Measurements from ENCODE around the gene MTUS2. TPM values are rescaled to one million over a fixed set of nuclear protein-coding genes. Genes with fewer than 3 reads are reported as not detected.

The MTUS2 gene
- total and polyA plus RNA-seq, 10 of the 15 experiments (the other 5 are each of a cell fraction or from before 2014, with no cell fraction given) = under 0.01 to 0.05 (median 0.02) TPM; not detected in 6

DNA sequence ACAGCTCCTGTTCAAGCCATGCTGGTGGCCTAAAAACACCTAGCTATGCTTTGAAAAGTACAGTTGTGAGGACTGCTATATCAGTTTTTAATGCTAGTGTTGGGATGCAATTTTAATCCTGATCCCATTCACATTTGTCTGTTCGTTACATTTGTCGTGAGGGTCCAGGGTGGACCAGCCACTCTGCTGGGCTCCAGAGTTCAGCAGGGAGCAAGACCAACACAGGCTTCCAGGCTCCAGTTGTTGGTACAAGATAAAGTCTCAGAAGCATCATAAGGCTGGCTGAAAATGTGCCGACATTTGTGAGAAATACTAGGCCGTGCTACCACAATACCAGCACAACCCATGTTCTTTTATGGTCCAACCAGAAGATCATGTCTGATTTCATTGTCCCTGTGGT is 564.7 kb downstream of the MTUS2 start:
- RAD21 ChIA-PET (ENCODE audit: unreplicated experiment) = no interaction called here
- CTCF ChIA-PET = no interaction called here
- TF ChIP-seq MEF2A (IDR thresholded peaks at IDR 0.05; ENCODE audit: insufficient read depth, low read depth, low read length) = no peak
- TF ChIP-seq SMAD1 (IDR thresholded peaks at IDR 0.05; ENCODE audit: low read depth, partially characterized antibody) = no peak
- no peak for TF ChIP-seq RBBP5 (conservative IDR thresholded peaks at IDR 0.05)
- TF ChIP-seq BCL11A (IDR thresholded peaks at IDR 0.05; ENCODE audit: low read depth, low read length) = no peak
- TF ChIP-seq POU2F2 (IDR thresholded peaks at IDR 0.05; ENCODE audit: borderline replicate concordance, low read depth, low read length) = no peak
- TF ChIP-seq GATAD2B (conservative IDR thresholded peaks at IDR 0.05; ENCODE audit: low read depth) = no peak
- TF ChIP-seq TARDBP (IDR thresholded peaks at IDR 0.05; ENCODE audit: borderline replicate concordance) = no peak
- TF ChIP-seq, protein P1, sequence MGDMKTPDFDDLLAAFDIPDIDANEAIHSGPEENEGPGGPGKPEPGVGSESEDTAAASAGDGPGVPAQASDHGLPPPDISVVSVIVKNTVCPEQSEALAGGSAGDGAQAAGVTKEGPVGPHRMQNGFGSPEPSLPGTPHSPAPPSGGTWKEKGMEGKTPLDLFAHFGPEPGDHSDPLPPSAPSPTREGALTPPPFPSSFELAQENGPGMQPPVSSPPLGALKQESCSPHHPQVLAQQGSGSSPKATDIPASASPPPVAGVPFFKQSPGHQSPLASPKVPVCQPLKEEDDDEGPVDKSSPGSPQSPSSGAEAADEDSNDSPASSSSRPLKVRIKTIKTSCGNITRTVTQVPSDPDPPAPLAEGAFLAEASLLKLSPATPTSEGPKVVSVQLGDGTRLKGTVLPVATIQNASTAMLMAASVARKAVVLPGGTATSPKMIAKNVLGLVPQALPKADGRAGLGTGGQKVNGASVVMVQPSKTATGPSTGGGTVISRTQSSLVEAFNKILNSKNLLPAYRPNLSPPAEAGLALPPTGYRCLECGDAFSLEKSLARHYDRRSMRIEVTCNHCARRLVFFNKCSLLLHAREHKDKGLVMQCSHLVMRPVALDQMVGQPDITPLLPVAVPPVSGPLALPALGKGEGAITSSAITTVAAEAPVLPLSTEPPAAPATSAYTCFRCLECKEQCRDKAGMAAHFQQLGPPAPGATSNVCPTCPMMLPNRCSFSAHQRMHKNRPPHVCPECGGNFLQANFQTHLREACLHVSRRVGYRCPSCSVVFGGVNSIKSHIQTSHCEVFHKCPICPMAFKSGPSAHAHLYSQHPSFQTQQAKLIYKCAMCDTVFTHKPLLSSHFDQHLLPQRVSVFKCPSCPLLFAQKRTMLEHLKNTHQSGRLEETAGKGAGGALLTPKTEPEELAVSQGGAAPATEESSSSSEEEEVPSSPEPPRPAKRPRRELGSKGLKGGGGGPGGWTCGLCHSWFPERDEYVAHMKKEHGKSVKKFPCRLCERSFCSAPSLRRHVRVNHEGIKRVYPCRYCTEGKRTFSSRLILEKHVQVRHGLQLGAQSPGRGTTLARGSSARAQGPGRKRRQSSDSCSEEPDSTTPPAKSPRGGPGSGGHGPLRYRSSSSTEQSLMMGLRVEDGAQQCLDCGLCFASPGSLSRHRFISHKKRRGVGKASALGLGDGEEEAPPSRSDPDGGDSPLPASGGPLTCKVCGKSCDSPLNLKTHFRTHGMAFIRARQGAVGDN (IDR thresholded peaks at IDR 0.05) = no peak
- TF ChIP-seq, protein P2, sequence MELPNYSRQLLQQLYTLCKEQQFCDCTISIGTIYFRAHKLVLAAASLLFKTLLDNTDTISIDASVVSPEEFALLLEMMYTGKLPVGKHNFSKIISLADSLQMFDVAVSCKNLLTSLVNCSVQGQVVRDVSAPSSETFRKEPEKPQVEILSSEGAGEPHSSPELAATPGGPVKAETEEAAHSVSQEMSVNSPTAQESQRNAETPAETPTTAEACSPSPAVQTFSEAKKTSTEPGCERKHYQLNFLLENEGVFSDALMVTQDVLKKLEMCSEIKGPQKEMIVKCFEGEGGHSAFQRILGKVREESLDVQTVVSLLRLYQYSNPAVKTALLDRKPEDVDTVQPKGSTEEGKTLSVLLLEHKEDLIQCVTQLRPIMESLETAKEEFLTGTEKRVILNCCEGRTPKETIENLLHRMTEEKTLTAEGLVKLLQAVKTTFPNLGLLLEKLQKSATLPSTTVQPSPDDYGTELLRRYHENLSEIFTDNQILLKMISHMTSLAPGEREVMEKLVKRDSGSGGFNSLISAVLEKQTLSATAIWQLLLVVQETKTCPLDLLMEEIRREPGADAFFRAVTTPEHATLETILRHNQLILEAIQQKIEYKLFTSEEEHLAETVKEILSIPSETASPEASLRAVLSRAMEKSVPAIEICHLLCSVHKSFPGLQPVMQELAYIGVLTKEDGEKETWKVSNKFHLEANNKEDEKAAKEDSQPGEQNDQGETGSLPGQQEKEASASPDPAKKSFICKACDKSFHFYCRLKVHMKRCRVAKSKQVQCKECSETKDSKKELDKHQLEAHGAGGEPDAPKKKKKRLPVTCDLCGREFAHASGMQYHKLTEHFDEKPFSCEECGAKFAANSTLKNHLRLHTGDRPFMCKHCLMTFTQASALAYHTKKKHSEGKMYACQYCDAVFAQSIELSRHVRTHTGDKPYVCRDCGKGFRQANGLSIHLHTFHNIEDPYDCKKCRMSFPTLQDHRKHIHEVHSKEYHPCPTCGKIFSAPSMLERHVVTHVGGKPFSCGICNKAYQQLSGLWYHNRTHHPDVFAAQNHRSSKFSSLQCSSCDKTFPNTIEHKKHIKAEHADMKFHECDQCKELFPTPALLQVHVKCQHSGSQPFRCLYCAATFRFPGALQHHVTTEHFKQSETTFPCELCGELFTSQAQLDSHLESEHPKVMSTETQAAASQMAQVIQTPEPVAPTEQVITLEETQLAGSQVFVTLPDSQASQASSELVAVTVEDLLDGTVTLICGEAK (IDR thresholded peaks at IDR 0.05; ENCODE audit: borderline replicate concordance) = no peak
- TF ChIP-seq, protein P3, sequence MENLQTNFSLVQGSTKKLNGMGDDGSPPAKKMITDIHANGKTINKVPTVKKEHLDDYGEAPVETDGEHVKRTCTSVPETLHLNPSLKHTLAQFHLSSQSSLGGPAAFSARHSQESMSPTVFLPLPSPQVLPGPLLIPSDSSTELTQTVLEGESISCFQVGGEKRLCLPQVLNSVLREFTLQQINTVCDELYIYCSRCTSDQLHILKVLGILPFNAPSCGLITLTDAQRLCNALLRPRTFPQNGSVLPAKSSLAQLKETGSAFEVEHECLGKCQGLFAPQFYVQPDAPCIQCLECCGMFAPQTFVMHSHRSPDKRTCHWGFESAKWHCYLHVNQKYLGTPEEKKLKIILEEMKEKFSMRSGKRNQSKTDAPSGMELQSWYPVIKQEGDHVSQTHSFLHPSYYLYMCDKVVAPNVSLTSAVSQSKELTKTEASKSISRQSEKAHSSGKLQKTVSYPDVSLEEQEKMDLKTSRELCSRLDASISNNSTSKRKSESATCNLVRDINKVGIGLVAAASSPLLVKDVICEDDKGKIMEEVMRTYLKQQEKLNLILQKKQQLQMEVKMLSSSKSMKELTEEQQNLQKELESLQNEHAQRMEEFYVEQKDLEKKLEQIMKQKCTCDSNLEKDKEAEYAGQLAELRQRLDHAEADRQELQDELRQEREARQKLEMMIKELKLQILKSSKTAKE (IDR thresholded peaks at IDR 0.05; ENCODE audit: low read depth, poor library complexity, severe bottlenecking) = no peak
- TF ChIP-seq FOXK2 (IDR thresholded peaks at IDR 0.05) = no peak
- TF ChIP-seq POLR2A (IDR thresholded peaks at IDR 0.05; ENCODE audit: low read depth, low read length) = no peak
- TF ChIP-seq NFYA (IDR thresholded peaks at IDR 0.05; ENCODE audit: borderline replicate concordance, low read depth, low read length) = no peak
- no peak for TF ChIP-seq BRCA1 (IDR thresholded peaks at IDR 0.05; ENCODE audit: low read depth, low read length)
- no peak for TF ChIP-seq TCF7 (IDR thresholded peaks at IDR 0.05; ENCODE audit: borderline replicate concordance)
- no peak for TF ChIP-seq MTA2 (IDR thresholded peaks at IDR 0.05; ENCODE audit: low read depth)
- TF ChIP-seq BMI1 (IDR thresholded peaks at IDR 0.05; ENCODE audit: borderline replicate concordance) = no peak

More for the DNA sequence above, 564.7 kb downstream of the MTUS2 start:
- FAIRE-seq (no peak), DNase-seq (ENCODE audit: low read depth, low spot score) (no peak), ATAC-seq (no peak)
- H3K9ac ChIP-seq (ENCODE audit: control insufficient read depth, insufficient read depth, low read length) = no peak overlapping the region
- no peaks in the 10 kb centered on the region for H3K27me3 ChIP-seq (replicated peaks in 1 of 2; ENCODE audit: control insufficient read depth in 2 of 2, insufficient read depth in 2 of 2, low read length in 1 of 2)
- BruUV-seq (replicated peaks) = no TSS peak
- intact Hi-C loops (cut with micrococcal nuclease; ENCODE audit: unreplicated experiment) (no loop called here), in situ Hi-C loops (cut with MboI) (no loop called here)
- H2AFZ ChIP-seq (ENCODE audit: control insufficient read depth, low read depth, low read length) = no peak overlapping the region
- H3K9me3 ChIP-seq (replicated peaks; ENCODE audit: control insufficient read depth, insufficient read depth, low read length) = no peaks in the 10 kb centered on the region
- SMC1A ChIA-PET (ENCODE audit: uncharacterized antibody, unreplicated experiment) = no interaction called here
- no peaks in the 10 kb centered on the region for H3K4me1 ChIP-seq (ENCODE audit: control insufficient read depth, insufficient read depth, low read length)
- no peaks in the 10 kb centered on the region for H4K20me1 ChIP-seq (ENCODE audit: control insufficient read depth, insufficient read depth)
- no peak overlapping the region for H3K4me2 ChIP-seq (ENCODE audit: control insufficient read depth, insufficient read depth)
- 46% methylated on average over 4 of the region's 4 CpGs for WGBS (ENCODE audit: insufficient coverage, insufficient replicate concordance, low lambda C conversion rate, missing lambda C conversion rate)
- no peak overlapping the region for H3K4me3 ChIP-seq
- no peaks in the 10 kb centered on the region for H3K79me2 ChIP-seq (ENCODE audit: control insufficient read depth, insufficient read depth, low read length)
- POLR2A ChIA-PET = no interaction called here
- H3K27ac ChIP-seq (ENCODE audit: control insufficient read depth, insufficient read depth) = no peak overlapping the region
- H3K36me3 ChIP-seq (ENCODE audit: control insufficient read depth in 2 of 2, insufficient read depth in 2 of 2, low read length in 1 of 2) = no peaks in the 10 kb centered on the region
